MV-4-11 (cell line): ENCODE measurements around the gene ACIN1.

ENCODE experiments used
- DNase-seq: peaks from one replicate; lab custom pipeline; 2025; lab: John Stamatoyannopoulos, UW

ACIN1 gene

GRCh38 chr14:23094666-23095195 is at the start of gene ACIN1:
TSS of gene ACIN1 (minus strand) at chr14:23095136. CDS start at chr14:23095112, 24 bp downstream.
- no peak for DNase-seq

GRCh38 chr14:23143911-23144310 is 49.0 kb upstream of the ACIN1 start:
- DNase-seq: no peak

GRCh38 chr14:23142826-23143225 is 47.9 kb upstream of the ACIN1 start:
- DNase-seq: no peak

GRCh38 chr14:23141706-23142444 is 46.9 kb upstream of the ACIN1 start:
- DNase-seq: no peak

GRCh38 chr14:23140371-23140770 is 45.4 kb upstream of the ACIN1 start:
- no peak for DNase-seq

- no peak for DNase-seq
These were observed 44.9 kb upstream of the ACIN1 start for GRCh38 chr14:23139874-23140273.

- DNase-seq: no peak
These were observed 43.0 kb upstream of the ACIN1 start for GRCh38 chr14:23137813-23138535.

GRCh38 chr14:23137192-23137812 is 42.4 kb upstream of the ACIN1 start:
- no peak for DNase-seq

- DNase-seq: no peak
These were observed 41.7 kb upstream of the ACIN1 start for GRCh38 chr14:23136566-23137133.

GRCh38 chr14:23132970-23133369 is 38.0 kb upstream of the ACIN1 start:
- DNase-seq: no peak

GRCh38 chr14:23131482-23131881 is 36.5 kb upstream of the ACIN1 start:
- no peak for DNase-seq

- DNase-seq: peak; percentile 39
These were observed 35.9 kb upstream of the ACIN1 start for GRCh38 chr14:23130871-23131270.

GRCh38 chr14:23129759-23130316 is 34.9 kb upstream of the ACIN1 start:
- no peak for DNase-seq

GRCh38 chr14:23128969-23129758 is 34.2 kb upstream of the ACIN1 start:
- DNase-seq: no peak

GRCh38 chr14:23127861-23128260 is 32.9 kb upstream of the ACIN1 start:
- DNase-seq: no peak

- DNase-seq: no peak
These were observed 31.8 kb upstream of the ACIN1 start for GRCh38 chr14:23126548-23127278.

GRCh38 chr14:23125933-23126524 is 31.1 kb upstream of the ACIN1 start:
- DNase-seq: no peak

- no peak for DNase-seq
These were observed 30.1 kb upstream of the ACIN1 start for GRCh38 chr14:23125011-23125410.

GRCh38 chr14:23124337-23124954 is 29.5 kb upstream of the ACIN1 start:
- DNase-seq: no peak

- DNase-seq: no peak
These were observed 28.5 kb upstream of the ACIN1 start for GRCh38 chr14:23123419-23123818.
